GM18502 (cell line): ENCODE data around the gene SLC5A5.
A peak's percentile ranks its signal among the peaks of the same experiment; 100 is the strongest.

ENCODE experiments used
- ATAC-seq: cut with Tn5 transposase; IDR thresholded peaks from one replicate; pipeline ENCODE4 v1.9.1; 2021; ENCODE audit warnings: mild to moderate bottlenecking; ENCODE audit not compliant: unreplicated experiment, poor library complexity

The SLC5A5 gene

GRCh38 chr19:17846146-17846545, 25.6 kb upstream of the SLC5A5 start:
- no peak for ATAC-seq

- ATAC-seq, result peak; percentile 55
These were observed 24.0 kb upstream of the SLC5A5 start, which contains the start of gene JAK3 for GRCh38 chr19:17847538-17848366. TSS of gene JAK3 (minus strand) at chr19:17847982. CDS start at chr19:17844417, 3,565 bp downstream.

GRCh38 chr19:17848595-17849292, 23.0 kb upstream of the SLC5A5 start:
- ATAC-seq, result no peak

GRCh38 chr19:17854061-17854460, 17.7 kb upstream of the SLC5A5 start:
- no peak for ATAC-seq

GRCh38 chr19:17855280-17856152, 16.2 kb upstream of the SLC5A5 start:
- ATAC-seq, result no peak

- peak; percentile 90 for ATAC-seq
These were observed 12.0 kb upstream of the SLC5A5 start, which contains the start of gene RPL18A for GRCh38 chr19:17859533-17860330. TSS of gene RPL18A (plus strand) at chr19:17859910. CDS start at chr19:17859957, 47 bp downstream.

- ATAC-seq, result no peak
These were observed 11.3 kb upstream of the SLC5A5 start for GRCh38 chr19:17860331-17860992.

GRCh38 chr19:17860993-17861360, 10.8 kb upstream of the SLC5A5 start:
- no peak for ATAC-seq

- ATAC-seq, result no peak
These were observed 10.0 kb upstream of the SLC5A5 start for GRCh38 chr19:17861542-17862402.

GRCh38 chr19:17862711-17863519, 8.8 kb upstream of the SLC5A5 start:
- ATAC-seq, result no peak

GRCh38 chr19:17863520-17864182, 8.1 kb upstream of the SLC5A5 start:
- ATAC-seq, result no peak

- no peak for ATAC-seq
These were observed 6.1 kb upstream of the SLC5A5 start for GRCh38 chr19:17865364-17866311.

- no peak for ATAC-seq
These were observed 5.3 kb upstream of the SLC5A5 start for GRCh38 chr19:17866312-17866963.

GRCh38 chr19:17866964-17867486, 4.7 kb upstream of the SLC5A5 start:
- ATAC-seq, result no peak

GRCh38 chr19:17868669-17869068, 3.1 kb upstream of the SLC5A5 start:
- ATAC-seq, result no peak
